Right lobe of liver (tissue), 6 donors: Measurements from ENCODE around the gene TNIK. TPM values are rescaled to one million over a fixed set of nuclear protein-coding genes. Genes with fewer than 3 reads are reported as not detected.

Source experiments
- ATAC-seq, 4 donors: fragments of 200-7000 bp; cut with Tn5 transposase; one replicate each; pipeline ENCODE4 v1.9.1; 2020; ENCODE audit warnings: mild to moderate bottlenecking in 4 of 4, moderate library complexity in 4 of 4
- DNase-seq, 3 donors: peaks; one replicate each; pipeline ENCODE4 v3.0.0-alpha.2; 2020
- H3K27ac ChIP-seq, 3 donors: fragments of 200-600 bp; one replicate each; pipeline ENCODE4 v1.8.0; 2022
- H3K27me3 ChIP-seq, 2 donors: fragments of 200-600 bp; one replicate each; pipeline ENCODE4 v1.8.0; 2022
- H3K36me3 ChIP-seq, 4 donors: fragments of 200-600 bp; sonication (generic) in 1 of 4; one replicate each; pipeline versions ENCODE4 v1.5.1 to v1.8.0; 2017 to 2022; ENCODE audit warnings: control low read depth in 1 of 4
- H3K4me1 ChIP-seq, 4 donors: fragments of 200-600 bp; sonication (generic) in 1 of 4; one replicate each; pipeline versions ENCODE4 v1.5.1 to v1.8.0; 2017 to 2022; ENCODE audit warnings: control low read depth in 1 of 4
- H3K4me3 ChIP-seq, 3 donors: fragments of 200-600 bp; one replicate each; pipeline ENCODE4 v1.8.0; 2022
- H3K9me3 ChIP-seq, 4 donors: fragments of 200-600 bp; sonication (generic) in 1 of 4; one replicate each; pipeline versions ENCODE4 v1.5.1 to v1.8.0; 2017 to 2022; ENCODE audit warnings: control low read depth in 1 of 4
- POLR2A ChIP-seq: fragments of 450-650 bp; IDR thresholded peaks from one replicate; pipeline ENCODE4 v1.6.1; 2017; ENCODE audit warnings: antibody characterized with exemption, mild to moderate bottlenecking
- WGBS: methylation state at CpG from one replicate; pipeline ENCODE4 v1.1.6; 2018; ENCODE audit warnings: low coverage, low lambda C conversion rate; ENCODE audit not compliant: insufficient coverage; ENCODE audit errors: missing lambda C conversion rate; 5-methylcytosine and 5-hydroxymethylcytosine counted together
- intact Hi-C, 2 donors: fragments of 100-400 bp; cut with DNase I; formaldehyde crosslinking; loops; one replicate each; pipeline versions ENCODE4 v1.11.2 to v1.14.1; 2022
- total RNA-seq, 6 experiments: library from RNA; depleted of rRNA in 2 of 6; stranded (reverse); fragments of >200 nt in 2 of 6; fragmentation: NEBNext Ultra II Directional in 3 of 6; extraction: Animal tissue kit (Norgen Biotek cat#: 25700) in 3 of 6; gene quantifications; one replicate each; pipeline versions ENCODE4 v1.1.0 to v1.2.4, GENCODE V29; 2016 to 2023
- TF ChIP-seq, protein P1 (sequence below), 4 donors: fragments of 200-600 bp in 3 of 4; fragments of 450-650 bp in 1 of 4; IDR thresholded peaks; one replicate each; pipeline versions ENCODE4 v1.5.1 to v1.8.0; 2016 to 2022; ENCODE audit warnings: antibody characterized with exemption in 4 of 4, mild to moderate bottlenecking in 2 of 4
- donor health status: DM: no; HTN: yes; CAD: no.
- donor health status: DM: no; HTN: no; CAD: no.
- donor health status: DM: no; HTN: no; CAD: no.
- donor health status: DM: no; HTN: yes; CAD: no.
- donor health status: DM: no; HTN: yes; CAD: no.

The TNIK gene
- total RNA-seq, 6 experiments from 2014 or later = 5.2 to 8.0 (median 6.8) TPM

- intact Hi-C loops = no loop called here
- Histone ChIP-seq H3K9me3 (no peaks in the 10 kb centered on the region), H3K36me3 (no peaks in the 10 kb centered on the region), H3K27me3 (no peaks in the 10 kb centered on the region), H3K4me1 (no peaks in the 10 kb centered on the region), H3K4me3 (no peak overlapping the region), H3K27ac (no peak overlapping the region)
- ATAC-seq = no peak
- 38% methylated on average over 3 of the region's 3 CpGs for WGBS
- no peak for DNase-seq
- TF ChIP-seq, protein P1, sequence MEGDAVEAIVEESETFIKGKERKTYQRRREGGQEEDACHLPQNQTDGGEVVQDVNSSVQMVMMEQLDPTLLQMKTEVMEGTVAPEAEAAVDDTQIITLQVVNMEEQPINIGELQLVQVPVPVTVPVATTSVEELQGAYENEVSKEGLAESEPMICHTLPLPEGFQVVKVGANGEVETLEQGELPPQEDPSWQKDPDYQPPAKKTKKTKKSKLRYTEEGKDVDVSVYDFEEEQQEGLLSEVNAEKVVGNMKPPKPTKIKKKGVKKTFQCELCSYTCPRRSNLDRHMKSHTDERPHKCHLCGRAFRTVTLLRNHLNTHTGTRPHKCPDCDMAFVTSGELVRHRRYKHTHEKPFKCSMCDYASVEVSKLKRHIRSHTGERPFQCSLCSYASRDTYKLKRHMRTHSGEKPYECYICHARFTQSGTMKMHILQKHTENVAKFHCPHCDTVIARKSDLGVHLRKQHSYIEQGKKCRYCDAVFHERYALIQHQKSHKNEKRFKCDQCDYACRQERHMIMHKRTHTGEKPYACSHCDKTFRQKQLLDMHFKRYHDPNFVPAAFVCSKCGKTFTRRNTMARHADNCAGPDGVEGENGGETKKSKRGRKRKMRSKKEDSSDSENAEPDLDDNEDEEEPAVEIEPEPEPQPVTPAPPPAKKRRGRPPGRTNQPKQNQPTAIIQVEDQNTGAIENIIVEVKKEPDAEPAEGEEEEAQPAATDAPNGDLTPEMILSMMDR (IDR thresholded peaks at IDR 0.05) = no peak
- no peak for TF ChIP-seq POLR2A
Observed at GRCh38 chr3:171255236-171255806, 204.9 kb downstream of the TNIK start.

DNA sequence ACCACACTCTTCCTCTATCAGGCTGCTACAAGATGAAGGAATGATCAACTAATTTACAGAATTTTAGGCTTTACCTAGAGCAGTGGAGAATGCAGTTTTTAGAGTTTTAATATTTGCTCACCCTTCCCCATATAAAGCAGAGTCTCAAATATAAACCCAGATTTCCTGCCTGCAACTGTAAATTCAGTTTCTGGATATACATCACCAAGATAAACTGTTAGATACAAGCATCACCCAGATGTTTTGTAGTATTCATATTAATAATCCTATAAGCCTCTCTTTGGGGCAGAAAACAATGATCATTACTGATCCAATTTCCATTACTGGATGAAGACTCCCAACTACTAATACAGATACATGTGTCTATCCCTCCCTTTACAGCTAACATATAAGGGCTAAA lies 205.9 kb downstream of the TNIK start:
- Histone ChIP-seq H3K4me3 (no peak overlapping the region), H3K4me1 (no peaks in the 10 kb centered on the region), H3K27me3 (no peaks in the 10 kb centered on the region), H3K36me3 (no peaks in the 10 kb centered on the region), H3K27ac (no peak overlapping the region), H3K9me3 (no peaks in the 10 kb centered on the region)
- no peak for TF ChIP-seq POLR2A
- TF ChIP-seq, protein P1 (IDR thresholded peaks at IDR 0.05) = no peak
- DNase-seq = no peak
- no peak for ATAC-seq
- intact Hi-C loops = no loop called here

DNA sequence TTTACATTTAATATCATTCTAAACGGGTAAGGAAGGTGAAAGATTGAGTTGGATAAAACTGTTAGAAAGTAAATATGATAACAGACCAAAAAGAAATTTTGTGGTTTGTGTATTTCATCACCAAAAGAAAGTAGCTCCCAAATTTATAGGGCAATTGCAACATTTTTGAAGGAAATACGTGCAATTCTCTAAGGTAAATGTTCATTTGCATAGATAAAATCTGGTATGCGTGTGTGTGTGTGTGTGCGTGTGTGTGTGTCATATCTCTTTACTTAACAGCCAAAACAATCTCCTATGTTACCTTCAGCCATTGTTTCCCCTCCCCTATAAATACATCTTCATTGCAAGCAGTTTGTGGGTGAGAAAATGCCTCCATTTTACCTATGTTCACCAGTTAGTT lies 208.4 kb downstream of the TNIK start:
- no peak for TF ChIP-seq POLR2A
- TF ChIP-seq, protein P1 (IDR thresholded peaks at IDR 0.05) = no peak
- Histone ChIP-seq H3K36me3 (no peaks in the 10 kb centered on the region), H3K27ac (no peak overlapping the region), H3K4me1 (no peaks in the 10 kb centered on the region), H3K4me3 (no peak overlapping the region), H3K9me3 (no peaks in the 10 kb centered on the region), H3K27me3 (no peaks in the 10 kb centered on the region)
- intact Hi-C loops = no loop called here
- ATAC-seq (no peak), DNase-seq (no peak)
- 64% methylated on average over 4 of the region's 4 CpGs for WGBS

DNA sequence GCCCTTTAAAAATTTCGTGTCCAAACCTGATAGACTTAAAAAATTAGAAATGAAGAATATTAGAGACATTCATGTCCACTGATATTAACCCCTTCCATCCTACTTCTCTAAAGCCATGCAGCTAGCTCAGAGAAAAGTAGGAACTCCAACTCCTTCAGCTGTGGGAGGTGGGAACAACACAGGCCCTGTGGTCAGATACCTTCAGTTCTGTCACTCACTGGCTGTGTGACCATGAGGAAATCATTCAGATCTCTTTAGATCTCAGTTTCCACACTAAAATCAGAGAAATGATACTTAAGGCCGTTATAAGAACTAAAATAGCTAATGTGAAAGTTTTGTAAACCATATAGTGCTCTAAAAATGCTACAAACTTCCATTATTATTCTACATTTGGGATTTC lies 209.8 kb downstream of the TNIK start:
- Histone ChIP-seq H3K4me1 (no peaks in the 10 kb centered on the region), H3K4me3 (no peak overlapping the region), H3K9me3 (no peaks in the 10 kb centered on the region), H3K27ac (no peak overlapping the region), H3K36me3 (no peaks in the 10 kb centered on the region), H3K27me3 (no peaks in the 10 kb centered on the region)
- intact Hi-C loops = no loop called here
- DNase-seq (no peak), ATAC-seq (no peak)
- 77% methylated on average over 2 of the region's 2 CpGs for WGBS
- TF ChIP-seq, protein P1 (IDR thresholded peaks at IDR 0.05) = no peak
- TF ChIP-seq POLR2A = no peak

DNA sequence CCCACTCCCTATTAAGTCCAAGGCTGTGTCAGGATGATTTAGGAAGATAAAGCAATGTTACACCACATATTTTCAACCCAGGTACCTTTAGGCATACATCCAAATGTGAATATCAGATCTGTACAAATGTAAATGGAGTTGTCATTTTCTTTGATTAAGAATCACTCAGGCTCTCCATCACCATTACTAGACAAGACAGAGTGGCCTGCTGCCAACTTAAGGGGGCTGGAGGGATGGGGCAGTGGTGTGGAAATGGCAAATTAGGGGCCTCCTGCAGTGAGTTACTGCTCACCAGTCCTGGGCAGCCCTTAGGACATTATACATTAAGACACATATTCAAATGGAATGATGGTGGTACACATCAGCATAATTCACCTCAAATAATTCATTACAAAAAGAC lies 211.0 kb downstream of the TNIK start:
- Histone ChIP-seq H3K27me3 (no peaks in the 10 kb centered on the region), H3K9me3 (no peaks in the 10 kb centered on the region), H3K27ac (no peak overlapping the region), H3K4me3 (no peak overlapping the region), H3K4me1 (no peaks in the 10 kb centered on the region), H3K36me3 (no peaks in the 10 kb centered on the region)
- DNase-seq = no peak
- TF ChIP-seq, protein P1 (IDR thresholded peaks at IDR 0.05) = no peak
- TF ChIP-seq POLR2A = no peak
- intact Hi-C loops = no loop called here
- ATAC-seq = no peak
